Caco-2 (cell line): ENCODE results near the gene CDHR5. TPM values are rescaled to one million over a fixed set of nuclear protein-coding genes. Genes with fewer than 3 reads are reported as not detected.

Experiments used
- BruUV-seq: library from RNA; stranded (reverse); fragments of 400-500 nt; replicated peaks from 2 replicates; lab custom pipeline; 2021; lab: Mats Ljungman, UMichigan
- CTCF ChIA-PET: fragments of 300-600 bp; sonication (Branson Sonifier 250); formaldehyde crosslinking; loops from one replicate; lab custom pipeline; 2022; ENCODE audit warnings: antibody characterized with exemption; lab: Charles Lee
- POLR2A ChIA-PET: fragments of 300-600 bp; sonication (Branson Sonifier 250); formaldehyde crosslinking; loops from one replicate; lab custom pipeline; 2022; ENCODE audit warnings: antibody characterized with exemption; lab: Charles Lee
- DNase-seq, 2 experiments: peaks; one replicate each; pipeline versions ENCODE4 v3.0.0 to v3.0.0-alpha.2; 2020 to 2022
- H3K27me3 ChIP-seq: replicated peaks from 2 replicates; pipeline ENCODE4 v1.6.0; 2011; ENCODE audit warnings: low read length; ENCODE audit not compliant: control insufficient read depth, insufficient read depth
- H3K36me3 ChIP-seq: 2 replicates; pipeline ENCODE4 v1.5.1; 2011; ENCODE audit warnings: low read length; ENCODE audit not compliant: control insufficient read depth, insufficient read depth
- H3K4me1 ChIP-seq: fragments of 250-450 bp; sonication (Bioruptor Pico); 2 replicates; pipeline ENCODE4 v1.5.1; 2020; ENCODE audit warnings: mild to moderate bottlenecking
- H3K4me3 ChIP-seq: 2 replicates; pipeline ENCODE4 v1.5.1; 2011; ENCODE audit warnings: low read depth, mild to moderate bottlenecking, control low read depth, low read length
- H3K9me3 ChIP-seq: fragments of 250-450 bp; sonication (Bioruptor Pico); 2 replicates; pipeline ENCODE4 v1.5.1; 2020; ENCODE audit warnings: mild to moderate bottlenecking, moderate library complexity
- H3K27ac Mint-ChIP-seq: one replicate; pipeline ENCODE4 v1.8.0; 2022; ENCODE audit warnings: mixed read lengths; ENCODE audit not compliant: unreplicated experiment
- H3K27me3 Mint-ChIP-seq: one replicate; pipeline ENCODE4 v1.8.0; 2022; ENCODE audit warnings: mixed read lengths; ENCODE audit not compliant: insufficient read depth, unreplicated experiment
- H3K36me3 Mint-ChIP-seq: one replicate; pipeline ENCODE4 v1.8.0; 2022; ENCODE audit warnings: mild to moderate bottlenecking, mixed read lengths; ENCODE audit not compliant: insufficient read depth, unreplicated experiment
- H3K4me1 Mint-ChIP-seq: one replicate; pipeline ENCODE4 v1.8.0; 2022; ENCODE audit warnings: low read depth, mixed read lengths; ENCODE audit not compliant: unreplicated experiment
- H3K4me3 Mint-ChIP-seq: one replicate; pipeline ENCODE4 v1.8.0; 2022; ENCODE audit warnings: mild to moderate bottlenecking, moderate library complexity, mixed read lengths; ENCODE audit not compliant: unreplicated experiment
- H3K9me3 Mint-ChIP-seq: one replicate; pipeline ENCODE4 v1.8.0; 2022; ENCODE audit warnings: mixed read lengths; ENCODE audit not compliant: unreplicated experiment
- intact Hi-C: fragments of 100-400 bp; cut with micrococcal nuclease; formaldehyde crosslinking; loops from one replicate; pipeline ENCODE4 v1.10.0; 2022; ENCODE audit not compliant: unreplicated experiment
- total RNA-seq: library from RNA; stranded (reverse); gene quantifications from 2 replicates; pipeline ENCODE4 v1.2.3, GENCODE V29; 2022
- TF ChIP-seq, protein P1 (sequence below), 2 experiments: fragments of 200-600 bp in 1 of 2; IDR thresholded peaks; 1 replicate in 1 of 2; 2 replicates in 1 of 2; pipeline versions ENCODE4 v1.5.1 to v1.8.0; 2011 to 2022; ENCODE audit warnings: antibody characterized with exemption in 1 of 2, control low read depth in 1 of 2, inconsistent platforms in 1 of 2, low read depth in 1 of 2, low read length in 1 of 2, mild to moderate bottlenecking in 1 of 2, moderate library complexity in 1 of 2; ENCODE audit not compliant: insufficient read depth in 1 of 2, severe bottlenecking in 1 of 2, unreplicated experiment in 1 of 2

CDHR5 gene
- total RNA-seq, 1 experiment from 2014 or later: 42.0 TPM

DNA sequence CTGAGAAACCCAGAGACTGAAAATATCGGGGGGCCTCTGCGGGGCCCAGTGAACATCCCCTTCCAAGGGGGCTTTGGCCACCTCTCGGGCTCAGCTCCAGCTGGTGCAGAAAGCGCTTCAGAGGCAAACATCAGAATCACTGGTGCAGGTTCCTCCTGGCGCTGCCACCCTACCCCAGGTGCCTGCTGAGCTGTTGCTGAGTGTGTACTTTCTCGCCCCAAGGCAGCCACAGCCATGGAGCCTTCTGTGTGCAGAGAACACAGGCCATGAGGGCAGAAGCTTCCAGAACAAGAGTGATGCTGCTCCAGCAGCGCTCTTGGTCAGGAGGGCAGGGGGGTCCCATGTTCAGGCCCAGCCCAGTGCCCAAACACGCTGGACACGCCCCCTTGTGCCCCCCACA is 18.6 kb upstream of the CDHR5 start:
- ChIA-PET POLR2A (no interaction called here), CTCF (no interaction called here)
- DNase-seq: no peak
- H3K27me3 ChIP-seq: no peaks in the 10 kb centered on the region
- Mint-ChIP-seq H3K9me3 (no peaks in the 10 kb centered on the region), H3K27me3 (no peaks in the 10 kb centered on the region), H3K27ac (no peak overlapping the region), H3K36me3 (peaks cover 63% of the 10 kb centered on the region), H3K4me3 (no peak overlapping the region), H3K4me1 (no peaks in the 10 kb centered on the region)
- TF ChIP-seq, protein P1, sequence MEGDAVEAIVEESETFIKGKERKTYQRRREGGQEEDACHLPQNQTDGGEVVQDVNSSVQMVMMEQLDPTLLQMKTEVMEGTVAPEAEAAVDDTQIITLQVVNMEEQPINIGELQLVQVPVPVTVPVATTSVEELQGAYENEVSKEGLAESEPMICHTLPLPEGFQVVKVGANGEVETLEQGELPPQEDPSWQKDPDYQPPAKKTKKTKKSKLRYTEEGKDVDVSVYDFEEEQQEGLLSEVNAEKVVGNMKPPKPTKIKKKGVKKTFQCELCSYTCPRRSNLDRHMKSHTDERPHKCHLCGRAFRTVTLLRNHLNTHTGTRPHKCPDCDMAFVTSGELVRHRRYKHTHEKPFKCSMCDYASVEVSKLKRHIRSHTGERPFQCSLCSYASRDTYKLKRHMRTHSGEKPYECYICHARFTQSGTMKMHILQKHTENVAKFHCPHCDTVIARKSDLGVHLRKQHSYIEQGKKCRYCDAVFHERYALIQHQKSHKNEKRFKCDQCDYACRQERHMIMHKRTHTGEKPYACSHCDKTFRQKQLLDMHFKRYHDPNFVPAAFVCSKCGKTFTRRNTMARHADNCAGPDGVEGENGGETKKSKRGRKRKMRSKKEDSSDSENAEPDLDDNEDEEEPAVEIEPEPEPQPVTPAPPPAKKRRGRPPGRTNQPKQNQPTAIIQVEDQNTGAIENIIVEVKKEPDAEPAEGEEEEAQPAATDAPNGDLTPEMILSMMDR (IDR thresholded peaks at IDR 0.05; ENCODE audit: insufficient read depth in 1 of 2, low read depth in 1 of 2, low read length in 1 of 2, severe bottlenecking in 1 of 2, unreplicated experiment in 1 of 2): no peak
- BruUV-seq: no TSS peak
- no peaks in the 10 kb centered on the region; the same call in 1 of the 2 replicates for H3K36me3 ChIP-seq
- no peaks in the 10 kb centered on the region for H3K9me3 ChIP-seq
- H3K4me1 ChIP-seq: no peaks in the 10 kb centered on the region
- intact Hi-C loops: no loop called here
- no peak overlapping the region for H3K4me3 ChIP-seq

DNA sequence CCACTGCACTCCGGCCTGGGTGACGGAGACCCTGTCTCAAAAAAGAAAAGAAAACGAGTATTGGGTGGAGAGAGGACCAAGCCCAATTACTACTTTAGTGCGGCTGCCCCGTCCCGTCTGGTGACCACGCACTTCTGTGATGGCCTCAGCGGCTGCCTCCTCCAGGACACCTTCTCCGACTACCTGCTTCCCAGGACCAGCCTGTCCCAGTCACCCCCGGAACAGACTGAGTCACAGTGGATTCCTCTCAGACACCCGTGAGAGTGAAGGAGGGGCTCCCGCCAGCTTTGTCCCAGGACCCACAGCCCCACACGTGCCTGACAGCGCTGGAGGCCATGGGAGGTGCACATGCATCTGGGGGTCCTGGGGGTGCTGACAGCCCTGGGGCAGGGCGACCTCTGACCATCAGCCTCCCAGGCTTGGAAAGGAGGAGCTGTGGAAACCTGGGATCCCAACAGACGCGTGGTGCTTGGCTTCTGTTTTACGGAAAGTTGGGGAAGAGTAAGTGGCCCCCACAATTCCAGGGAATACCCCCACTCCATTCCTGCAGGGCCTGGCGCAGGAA is 17.1 kb upstream of the CDHR5 start:
- intact Hi-C loops: no loop called here
- H3K36me3 Mint-ChIP-seq: peaks cover 65% of the 10 kb centered on the region

GRCh38 chr11:640021-640706 is 15.4 kb upstream of the CDHR5 start:
- Histone ChIP-seq H3K9me3 (no peaks in the 10 kb centered on the region), H3K4me3 (no peak overlapping the region), H3K27me3 (no peaks in the 10 kb centered on the region), H3K4me1 (no peaks in the 10 kb centered on the region), H3K36me3 (no peaks in the 10 kb centered on the region; the same call in 1 of the 2 replicates)
- H3K27me3 Mint-ChIP-seq: no peaks in the 10 kb centered on the region
- peaks cover 59% of the 10 kb centered on the region for H3K36me3 Mint-ChIP-seq
- CTCF ChIA-PET: no interaction called here
- no peak overlapping the region for H3K4me3 Mint-ChIP-seq
- TF ChIP-seq, protein P1 (IDR thresholded peaks at IDR 0.05; ENCODE audit: insufficient read depth in 1 of 2, low read depth in 1 of 2, low read length in 1 of 2, severe bottlenecking in 1 of 2, unreplicated experiment in 1 of 2): no peak
- H3K9me3 Mint-ChIP-seq: no peaks in the 10 kb centered on the region
- POLR2A ChIA-PET: no interaction called here
- BruUV-seq: no TSS peak
- H3K4me1 Mint-ChIP-seq: no peaks in the 10 kb centered on the region
- no peak overlapping the region for H3K27ac Mint-ChIP-seq
- DNase-seq: no peak
- intact Hi-C loops: no loop called here

More for the DNA sequence above, 17.1 kb upstream of the CDHR5 start:
- POLR2A ChIA-PET: no interaction called here
- Mint-ChIP-seq H3K4me3 (no peak overlapping the region), H3K27ac (no peak overlapping the region), H3K9me3 (no peaks in the 10 kb centered on the region), H3K27me3 (no peaks in the 10 kb centered on the region), H3K4me1 (no peaks in the 10 kb centered on the region)
- TF ChIP-seq, protein P1 (IDR thresholded peaks at IDR 0.05; ENCODE audit: insufficient read depth in 1 of 2, low read depth in 1 of 2, low read length in 1 of 2, severe bottlenecking in 1 of 2, unreplicated experiment in 1 of 2): no peak
- H3K36me3 ChIP-seq: no peaks in the 10 kb centered on the region; the same call in 1 of the 2 replicates
- no peaks in the 10 kb centered on the region for H3K4me1 ChIP-seq
- H3K27me3 ChIP-seq: no peaks in the 10 kb centered on the region
- CTCF ChIA-PET: no interaction called here
- no peak overlapping the region for H3K4me3 ChIP-seq
- no peak for DNase-seq
- BruUV-seq: no TSS peak
- H3K9me3 ChIP-seq: no peaks in the 10 kb centered on the region
